Measurements from ENCODE around the gene CPEB2. TPM values are rescaled to one million over a fixed set of nuclear protein-coding genes. Genes with fewer than 3 reads are reported as not detected.

Gene CPEB2
- total and polyA plus RNA-seq, 8 donors: 8.4 to 27.7 (median 12.2) TPM

- ATAC-seq (no peak), DNase-seq (no peak)
- H3K27me3 ChIP-seq: no peaks in the 10 kb centered on the region
- no peaks in the 10 kb centered on the region for H3K9me3 ChIP-seq
- H3K36me3 ChIP-seq: peaks cover 0 to 61% of the 10 kb centered on the region in 2 donors
- intact Hi-C loops (cut with DNase I): no loop called here
- no peak overlapping the region for H3K27ac ChIP-seq
- H3K4me1 ChIP-seq: no peaks in the 10 kb centered on the region
- no peak overlapping the region for H3K4me3 ChIP-seq
- TF ChIP-seq CTCF (IDR thresholded peaks at IDR 0.05): no peak
Observed at GRCh38 chr4:15054541-15054940, 52.3 kb downstream of the CPEB2 start.

GRCh38 chr4:15060213-15060612 is 57.9 kb downstream of the CPEB2 start:
- Histone ChIP-seq H3K4me3 (no peak overlapping the region), H3K27ac (no peak overlapping the region), H3K27me3 (no peaks in the 10 kb centered on the region), H3K4me1 (no peaks in the 10 kb centered on the region), H3K36me3 (peaks cover 0 to 76% of the 10 kb centered on the region in 2 donors), H3K9me3 (no peaks in the 10 kb centered on the region)
- intact Hi-C loops (cut with DNase I): no loop called here
- no peak for DNase-seq
- ATAC-seq: no peak
- TF ChIP-seq CTCF (IDR thresholded peaks at IDR 0.05): no peak

- Histone ChIP-seq H3K9me3 (no peaks in the 10 kb centered on the region), H3K36me3 (peaks cover 0 to 84% of the 10 kb centered on the region in 2 donors), H3K27ac (no peak overlapping the region), H3K4me3 (no peak overlapping the region), H3K4me1 (no peaks in the 10 kb centered on the region), H3K27me3 (no peaks in the 10 kb centered on the region)
- DNase-seq (no peak), ATAC-seq (no peak)
- no peak for TF ChIP-seq CTCF (IDR thresholded peaks at IDR 0.05)
- intact Hi-C loops (cut with DNase I): no loop called here
Observed at GRCh38 chr4:15063341-15063740, 61.1 kb downstream of the CPEB2 start.

GRCh38 chr4:15065516-15065915 is 63.2 kb downstream of the CPEB2 start:
- intact Hi-C loops (cut with DNase I): no loop called here
- TF ChIP-seq CTCF (IDR thresholded peaks at IDR 0.05): no peak
- H3K27me3 ChIP-seq: no peaks in the 10 kb centered on the region
- H3K4me1 ChIP-seq: no peaks in the 10 kb centered on the region
- no peak for DNase-seq
- peaks cover 0 to 66% of the 10 kb centered on the region in 2 donors for H3K36me3 ChIP-seq
- no peak for ATAC-seq
- no peak overlapping the region for H3K27ac ChIP-seq
- no peak overlapping the region for H3K4me3 ChIP-seq
- H3K9me3 ChIP-seq: no peaks in the 10 kb centered on the region

- Histone ChIP-seq H3K4me1 (no peaks in the 10 kb centered on the region), H3K27me3 (no peaks in the 10 kb centered on the region), H3K9me3 (no peaks in the 10 kb centered on the region), H3K27ac (no peak overlapping the region), H3K4me3 (no peak overlapping the region), H3K36me3 (peaks cover 0 to 60% of the 10 kb centered on the region in 2 donors)
- TF ChIP-seq CTCF (IDR thresholded peaks at IDR 0.05): no peak
- DNase-seq: no peak
- ATAC-seq: no peak
- intact Hi-C loops (cut with DNase I): no loop called here
Observed at GRCh38 chr4:15066140-15066539, 63.9 kb downstream of the CPEB2 start.
